ENCODE data around the gene SURF2.

Gene SURF2

GRCh38 chr9:133339641-133340040 lies 16.7 kb upstream of the SURF2 start:
- DNase-seq, result no peak

DNA sequence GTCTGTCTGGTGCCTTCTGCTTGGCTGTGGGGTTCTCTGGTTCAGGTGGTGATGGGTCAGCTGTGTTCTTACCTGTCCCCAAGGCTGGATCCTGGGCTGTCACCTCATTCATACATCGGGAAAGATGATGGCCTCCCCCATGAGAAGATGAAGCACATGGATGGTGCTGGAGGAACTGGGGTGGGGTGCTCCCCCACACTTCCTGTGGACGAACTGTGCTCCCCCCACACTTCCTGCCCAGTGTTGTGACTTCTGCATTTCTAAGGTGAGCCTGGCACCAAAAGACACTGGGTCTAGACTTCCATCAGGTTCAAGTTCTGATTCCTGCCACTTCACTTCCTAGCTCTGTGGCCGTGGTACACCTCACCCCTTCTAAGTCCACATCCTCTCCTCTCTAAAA lies 16.1 kb upstream of the SURF2 start:
- DNase-seq, result no peak

- DNase-seq, result no peak
Observed at GRCh38 chr9:133340916-133341315, 15.4 kb upstream of the SURF2 start.

- no peak for DNase-seq
Observed at GRCh38 chr9:133341369-133342068, 14.8 kb upstream of the SURF2 start.

GRCh38 chr9:133342069-133342406 lies 14.3 kb upstream of the SURF2 start:
- DNase-seq, result no peak

GRCh38 chr9:133342570-133342969 lies 13.8 kb upstream of the SURF2 start:
- DNase-seq, result no peak

DNA sequence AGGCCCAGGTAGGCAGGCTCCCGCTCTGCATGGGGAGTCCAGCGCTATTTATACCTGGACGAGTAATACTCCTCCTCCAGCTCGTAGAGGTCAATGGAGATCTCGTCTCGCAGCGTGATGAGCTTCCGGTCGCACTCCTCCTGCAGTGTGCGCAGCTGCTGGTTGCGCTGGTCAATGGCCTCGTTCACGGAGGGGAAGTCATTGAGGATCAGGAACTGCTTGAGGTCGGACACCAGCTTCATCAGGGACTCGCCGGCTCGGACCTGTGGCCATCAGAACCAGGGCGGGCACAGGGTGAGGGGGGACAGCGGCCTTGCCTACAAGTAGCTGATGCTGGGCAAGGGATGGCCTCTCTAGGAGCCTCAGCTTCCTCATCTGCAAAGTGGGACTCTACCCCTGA lies 12.3 kb upstream of the SURF2 start:
- no peak for DNase-seq

GRCh38 chr9:133344979-133345378 lies 11.4 kb upstream of the SURF2 start:
- DNase-seq, result no peak

DNA sequence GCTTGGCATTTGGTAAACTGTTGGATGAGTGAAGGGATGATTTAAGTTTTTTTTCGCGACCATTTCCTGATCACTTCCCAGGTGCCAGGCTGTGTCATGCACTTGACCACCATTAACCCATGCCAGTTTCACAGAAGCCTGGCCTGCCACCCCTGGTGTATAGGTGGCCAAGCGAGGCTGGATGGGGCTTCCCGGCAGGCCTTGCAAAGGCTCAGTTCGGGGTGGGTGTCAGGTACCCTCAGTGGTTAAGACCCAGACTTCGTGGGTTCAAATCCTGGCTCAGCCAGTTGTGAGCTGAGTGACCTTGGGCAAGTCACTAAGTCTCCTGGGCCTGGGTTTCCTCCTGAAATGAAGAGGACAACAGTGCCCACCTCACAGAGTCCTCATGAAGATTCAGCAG lies 10.8 kb upstream of the SURF2 start:
- DNase-seq, result no peak

DNA sequence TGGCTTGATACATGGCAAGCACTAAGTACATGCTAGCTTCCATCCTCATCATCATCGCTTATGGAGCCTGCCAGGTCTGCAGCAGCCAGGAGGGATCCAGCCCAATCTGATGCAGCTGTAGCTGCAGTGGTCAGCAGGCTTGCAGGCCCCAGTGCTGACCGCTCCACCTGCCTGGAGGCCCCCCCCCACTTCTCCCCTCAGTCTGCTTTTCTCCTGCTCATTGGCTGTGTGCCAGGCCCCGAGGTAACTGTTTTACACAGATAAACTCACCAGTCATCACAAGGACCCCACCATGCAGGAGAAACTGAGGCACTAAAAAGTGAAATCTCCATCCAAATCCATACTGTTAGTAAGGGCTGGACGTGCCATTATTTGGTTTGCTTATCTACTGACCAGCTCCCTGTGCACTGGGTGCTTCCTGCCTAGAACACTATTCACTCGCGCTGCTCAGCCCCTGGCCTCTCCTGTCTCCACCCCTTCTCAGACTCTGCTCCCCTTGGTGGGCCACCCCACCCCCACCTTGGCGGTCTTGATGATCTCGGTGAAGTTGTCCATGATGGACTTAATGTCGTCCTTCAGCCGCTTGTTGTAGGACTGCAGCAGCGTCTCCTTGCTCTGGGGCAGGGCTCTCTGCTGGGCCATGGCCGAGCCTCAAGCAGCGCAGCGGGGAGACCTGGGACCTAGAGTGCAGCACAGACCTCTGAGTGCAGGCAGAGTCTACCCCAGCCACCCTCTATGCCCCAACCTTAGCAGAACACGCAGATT lies 10.1 kb upstream of the SURF2 start:
- DNase-seq, result no peak

GRCh38 chr9:133347515-133347984 lies 8.8 kb upstream of the SURF2 start:
- DNase-seq, result peak; percentile 59

DNA sequence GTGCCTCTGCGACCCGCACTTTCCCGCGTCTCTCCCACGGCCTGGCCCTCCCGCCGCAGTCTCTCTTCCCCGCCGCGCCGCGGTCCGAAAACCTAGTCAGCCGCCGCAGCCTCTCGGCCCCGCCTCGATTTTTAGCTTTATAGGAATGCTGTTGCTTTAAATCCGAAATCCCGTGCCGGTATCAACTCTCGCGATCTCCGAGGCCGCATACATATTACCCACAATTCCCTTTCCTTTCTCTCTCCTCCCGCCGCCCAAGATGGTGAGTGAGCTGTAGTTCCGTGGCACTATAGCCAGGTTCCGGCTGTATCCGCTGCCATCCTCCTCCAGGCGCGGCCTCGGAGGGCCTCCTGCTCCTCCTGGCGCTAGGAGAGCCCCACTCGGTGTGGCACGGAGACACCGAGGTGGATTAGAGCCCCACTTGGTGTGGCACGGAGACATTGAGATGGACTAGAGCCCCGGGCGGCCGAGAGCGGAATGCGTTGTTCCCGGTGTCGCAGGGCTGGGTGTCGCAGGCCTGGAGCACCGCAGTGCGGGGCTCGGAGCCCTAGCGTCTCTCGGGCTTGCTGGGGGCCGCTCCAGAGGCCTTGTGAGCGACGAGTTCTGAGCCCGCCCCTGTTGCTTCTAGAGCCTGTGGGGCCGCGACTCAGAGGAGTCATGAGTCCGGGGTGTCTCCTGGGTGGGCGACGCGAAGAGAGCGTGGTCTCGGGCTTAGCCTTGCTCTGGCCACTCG lies 8.2 kb upstream of the SURF2 start, which contains the start of the genes MED22 and RPL7A:
MED22 (minus strand) TSS at position 147 of the 733 bp plus-strand sequence. CDS start 1,469 bp downstream, outside the sequence.
RPL7A (plus strand) TSS at position 234 of the 733 bp plus-strand sequence; CDS start at position 260, 26 bp downstream.
- peak; percentile 91 for DNase-seq

- DNase-seq, result no peak
Observed at GRCh38 chr9:133348718-133349573, 7.4 kb upstream of the SURF2 start.

- no peak for DNase-seq
Observed at GRCh38 chr9:133349965-133350616, 6.3 kb upstream of the SURF2 start.

- DNase-seq, result no peak
Observed at GRCh38 chr9:133351526-133351907, 4.8 kb upstream of the SURF2 start.

- no peak for DNase-seq
Observed at GRCh38 chr9:133351908-133352634, 4.3 kb upstream of the SURF2 start.

DNA sequence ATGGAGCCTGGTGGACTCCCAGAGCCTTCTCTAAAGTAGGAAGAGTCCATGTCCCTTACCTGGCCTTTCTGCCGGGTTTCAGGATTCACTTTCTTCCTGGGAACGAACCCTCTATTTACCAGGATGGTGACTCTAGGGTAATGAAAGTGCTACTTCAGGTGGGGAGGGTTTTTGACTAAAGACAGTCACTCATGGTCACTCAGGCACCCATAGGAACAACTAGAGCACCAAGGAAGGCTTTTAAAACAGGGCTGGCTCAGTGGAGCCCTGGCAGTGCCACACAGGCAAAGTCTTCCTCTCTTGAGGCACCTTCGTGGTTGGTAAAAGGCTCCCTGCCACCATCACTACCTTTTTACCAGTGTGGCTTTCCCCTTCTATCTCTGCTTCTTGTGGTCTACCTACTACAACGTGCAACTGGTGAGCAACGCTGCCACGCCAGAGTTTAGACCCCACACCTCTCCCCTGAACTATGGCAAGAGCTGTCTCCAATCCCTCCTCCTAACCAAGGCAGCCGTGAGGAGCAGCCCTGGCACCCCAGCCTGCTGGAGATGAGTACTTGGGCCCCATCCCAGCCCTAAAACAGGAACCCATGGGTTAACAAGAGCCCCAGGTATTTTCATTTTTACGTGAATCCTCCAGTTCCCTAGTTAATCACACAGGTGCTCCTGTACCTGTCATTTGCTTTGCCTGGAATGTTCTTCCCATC lies 3.6 kb upstream of the SURF2 start:
- no peak for DNase-seq

- no peak for DNase-seq
Observed at GRCh38 chr9:133353548-133353947, 2.8 kb upstream of the SURF2 start.

DNA sequence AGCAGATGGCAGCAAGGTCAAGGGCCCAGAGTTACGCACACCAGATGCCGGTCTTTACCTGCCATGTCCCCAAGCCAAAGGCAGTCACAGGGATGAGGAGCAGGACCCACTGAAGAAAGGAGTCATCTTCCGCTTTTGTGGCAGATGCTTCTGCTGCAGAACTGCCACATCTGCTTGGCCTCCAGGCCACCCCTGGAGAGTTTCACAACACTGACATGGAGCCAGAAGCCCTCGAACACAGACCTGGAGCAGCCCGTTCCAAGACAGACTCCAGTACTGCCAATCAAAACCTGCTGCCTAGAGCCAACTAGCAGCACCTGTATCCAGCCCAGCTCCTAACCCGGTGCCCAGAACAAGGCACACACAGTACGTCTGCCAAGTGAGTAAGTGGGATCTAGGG lies 1.6 kb upstream of the SURF2 start:
- no peak for DNase-seq

DNA sequence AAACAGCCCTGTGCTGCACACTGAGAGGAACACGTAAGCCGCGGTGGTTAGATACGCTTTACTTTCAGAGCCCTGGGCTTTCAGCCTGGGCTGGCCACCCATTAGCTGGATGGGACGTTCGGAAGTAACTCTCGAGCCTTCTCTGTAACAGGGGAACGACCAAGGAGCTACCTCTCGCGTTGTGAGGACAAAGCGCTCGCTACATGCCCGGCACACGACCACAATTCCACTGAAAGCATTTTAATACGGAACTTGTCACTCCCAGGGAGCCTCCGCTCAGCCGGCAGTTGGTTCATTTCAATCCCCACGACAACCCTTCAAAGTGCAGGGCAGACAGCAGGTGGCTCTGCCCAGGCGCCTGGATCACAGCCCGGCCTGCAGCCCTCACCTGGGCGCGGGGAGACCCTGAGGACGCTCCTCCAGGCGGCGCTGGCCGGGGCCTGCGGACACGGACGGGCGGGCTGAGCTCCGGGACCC lies 431 bp upstream of the SURF2 start:
- DNase-seq, result no peak

DNA sequence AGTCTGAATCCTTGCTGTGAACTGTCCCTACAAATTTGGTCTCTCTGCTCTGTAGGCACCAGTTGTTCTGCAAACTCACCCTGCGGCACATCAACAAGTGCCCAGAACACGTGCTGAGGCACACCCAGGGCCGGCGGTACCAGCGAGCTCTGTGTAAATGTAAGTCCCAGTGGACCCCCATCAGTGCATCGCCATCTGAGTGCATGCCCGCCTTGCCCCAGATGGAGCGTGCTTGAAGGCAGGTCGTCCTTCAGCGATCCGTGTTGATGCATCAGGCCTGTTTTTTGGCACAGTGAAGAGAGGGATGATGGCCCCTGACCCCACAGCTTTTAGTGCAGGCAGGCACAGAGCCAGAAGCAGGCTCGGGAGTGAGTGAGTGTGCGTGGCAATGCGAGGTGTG lies 1.3 kb downstream of the SURF2 start:
- no peak for DNase-seq

All from activated CD4-positive, CD25-positive, alpha-beta regulatory T cell treated with anti-CD3 and anti-CD28 coated beads, Interleukin-2, amount 50 U/mL, for 72 hours (primary cell).